NK-92 (cell line): ENCODE data around the gene CPT1A.

Experiments
- DNase-seq: peaks from one replicate; lab custom pipeline; 2025; ENCODE audit not compliant: unreplicated experiment; lab: John Stamatoyannopoulos, UW

The CPT1A gene

DNA sequence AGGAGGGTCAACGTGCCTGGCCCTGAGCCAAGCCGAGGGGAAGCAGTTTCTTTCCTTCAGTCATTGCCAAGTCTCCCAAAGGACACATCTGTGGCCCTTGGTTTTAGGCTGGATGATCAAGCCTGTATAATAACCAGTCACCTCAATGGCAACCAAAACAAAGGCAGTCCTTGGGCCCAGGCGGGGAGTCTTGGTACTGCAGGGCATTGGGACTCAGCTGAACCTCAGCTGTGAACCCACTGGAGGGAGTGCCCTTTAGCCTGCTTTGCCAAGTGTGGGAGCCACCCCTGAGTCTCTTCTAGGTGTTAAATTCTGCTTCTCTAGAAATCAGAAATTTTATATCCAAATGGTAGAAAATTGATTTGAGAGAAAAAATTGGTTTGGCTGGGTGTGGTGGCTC lies 36.9 kb downstream of the CPT1A start:
- no peak for DNase-seq

DNA sequence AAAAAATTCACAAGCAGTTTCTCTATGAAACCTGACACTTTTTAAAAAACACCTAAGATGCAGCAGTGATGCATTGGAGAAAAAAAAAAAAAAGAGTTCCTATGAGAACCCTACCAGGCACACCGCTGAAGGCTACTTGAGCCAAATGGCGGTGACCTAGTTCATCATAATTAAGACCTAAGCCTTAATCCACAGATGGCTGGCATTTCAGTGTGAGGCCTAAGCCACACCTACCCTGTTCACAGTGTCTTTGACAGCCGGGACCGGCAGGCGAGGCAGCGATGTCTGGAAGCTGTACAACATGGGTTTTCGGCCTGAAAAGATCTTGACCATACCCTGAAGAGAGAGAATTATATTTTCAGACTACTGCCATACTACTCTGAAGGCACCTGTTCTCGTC lies 38.0 kb downstream of the CPT1A start:
- DNase-seq, result no peak

DNA sequence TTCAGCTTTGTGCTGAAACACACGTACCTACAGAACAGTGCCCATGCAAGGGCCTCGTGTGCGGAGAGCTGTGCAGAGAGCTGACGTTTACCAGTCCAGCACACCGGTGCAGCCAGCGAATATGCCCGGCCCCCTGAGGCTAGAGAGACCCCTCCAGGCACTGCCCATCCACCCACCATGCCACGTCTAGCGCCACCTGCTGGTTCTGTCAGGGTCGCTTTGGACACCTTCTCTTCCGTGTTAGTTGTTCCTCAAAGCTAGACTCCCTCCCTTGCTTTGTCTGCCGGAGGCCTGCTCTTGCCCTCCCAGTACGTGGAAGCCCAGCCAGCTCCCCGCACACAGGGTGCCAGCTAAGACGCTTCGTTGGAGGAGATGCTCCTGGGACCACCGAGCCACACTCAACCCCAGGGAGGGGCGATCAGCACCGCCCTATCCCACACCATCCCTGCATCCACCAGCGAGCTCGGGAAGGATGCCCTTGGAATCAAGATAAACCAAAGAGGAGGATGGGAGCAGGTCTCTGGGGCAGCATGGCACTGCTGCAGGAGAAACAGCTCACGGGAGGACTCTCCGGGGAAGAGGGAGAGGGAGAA lies 43.4 kb downstream of the CPT1A start:
- DNase-seq, result no peak

DNA sequence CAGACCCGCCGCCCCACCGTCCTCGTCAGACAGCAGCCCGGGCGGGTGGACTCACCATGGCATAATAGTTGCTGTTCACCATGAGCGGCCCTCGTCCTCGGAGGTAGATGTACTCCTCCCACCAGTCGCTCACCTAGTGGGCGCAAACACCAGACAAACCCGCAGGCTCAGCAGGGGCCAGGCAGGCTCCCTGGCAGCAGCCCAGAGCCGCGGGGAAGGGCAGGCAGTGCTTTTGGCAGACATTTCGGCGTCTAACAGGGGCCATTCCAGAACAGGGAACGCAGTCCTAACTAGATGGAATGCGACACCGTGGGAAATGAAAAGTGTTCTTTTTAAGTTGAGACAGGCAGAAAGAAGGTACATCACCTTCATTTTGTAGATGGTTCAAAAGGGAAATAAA lies 44.9 kb downstream of the CPT1A start:
- no peak for DNase-seq

DNA sequence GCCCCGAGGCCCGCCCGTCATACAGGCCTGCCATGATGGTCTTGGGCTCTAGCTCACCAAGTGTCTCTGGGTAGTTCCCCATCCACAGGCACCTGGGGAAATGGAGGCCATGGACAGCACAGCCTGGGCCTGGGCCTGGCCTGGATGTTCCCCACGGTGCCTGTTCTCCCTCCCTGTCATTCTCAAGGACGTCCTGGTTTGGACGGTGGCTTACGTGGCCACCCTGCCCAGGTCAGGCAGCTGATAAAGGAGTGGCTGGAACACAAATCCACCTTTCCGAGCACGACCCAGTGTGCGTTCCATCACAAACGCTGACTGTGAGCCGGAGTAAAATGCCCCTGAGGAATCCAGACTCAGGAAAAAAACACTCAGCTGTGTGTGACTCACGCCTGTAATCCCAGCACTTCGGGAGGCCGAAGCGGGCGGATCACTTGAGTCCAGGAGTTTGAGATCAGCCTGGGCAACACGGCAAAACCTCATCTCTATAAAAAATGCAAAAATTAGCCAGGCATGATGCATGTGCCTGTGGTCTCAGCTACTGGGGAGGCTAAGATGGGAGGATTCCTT lies 49.2 kb downstream of the CPT1A start:
- DNase-seq, result no peak

DNA sequence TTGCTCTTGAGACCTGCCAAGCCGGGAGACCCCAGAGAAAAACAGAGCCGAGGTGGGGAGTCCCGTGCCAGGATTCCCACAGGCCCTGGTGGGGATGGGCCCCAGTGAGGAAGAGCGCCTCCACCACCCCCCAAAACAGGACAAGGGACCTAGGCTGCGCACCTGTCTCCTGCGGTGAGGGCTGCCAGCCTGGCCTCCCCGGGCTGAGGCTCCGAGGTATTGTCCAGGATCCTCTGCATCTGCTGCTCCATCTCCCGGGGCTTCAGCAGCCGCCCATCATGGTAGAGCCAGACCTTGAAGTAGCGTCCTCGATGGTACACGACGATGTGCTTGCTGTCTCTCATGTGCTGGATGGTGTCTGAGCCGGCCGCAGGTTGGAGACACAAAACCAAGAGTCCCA lies 57.1 kb downstream of the CPT1A start:
- DNase-seq, result no peak

DNA sequence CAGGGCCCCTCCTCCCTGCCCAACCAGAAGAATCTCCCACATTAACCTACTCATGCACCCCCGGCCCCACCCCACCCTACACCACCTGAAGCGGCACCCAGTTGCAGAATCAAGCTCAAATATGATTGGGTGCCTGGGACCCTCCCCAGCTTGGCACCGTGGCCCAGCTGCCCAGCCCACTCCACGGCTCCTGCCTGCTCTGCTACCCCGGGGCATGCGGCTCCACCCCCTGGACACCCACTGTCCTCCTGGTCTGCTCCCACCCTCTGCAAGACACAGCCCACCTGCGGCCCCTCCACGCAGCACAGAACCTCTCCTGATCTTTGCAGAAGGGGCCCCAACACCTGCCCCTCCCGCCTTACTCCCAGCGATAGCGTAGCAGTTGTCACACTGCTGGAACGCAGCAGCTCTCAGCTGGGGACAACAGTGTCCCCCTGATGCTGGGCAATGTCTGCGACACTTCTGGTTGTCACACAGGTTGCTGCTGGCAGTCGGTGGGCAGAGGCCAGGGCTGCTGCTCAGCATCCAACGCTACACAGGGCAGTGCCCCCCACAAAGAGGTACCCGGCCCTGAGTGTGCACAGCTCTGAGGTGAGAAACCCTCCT lies 58.4 kb downstream of the CPT1A start:
- DNase-seq, result no peak

DNA sequence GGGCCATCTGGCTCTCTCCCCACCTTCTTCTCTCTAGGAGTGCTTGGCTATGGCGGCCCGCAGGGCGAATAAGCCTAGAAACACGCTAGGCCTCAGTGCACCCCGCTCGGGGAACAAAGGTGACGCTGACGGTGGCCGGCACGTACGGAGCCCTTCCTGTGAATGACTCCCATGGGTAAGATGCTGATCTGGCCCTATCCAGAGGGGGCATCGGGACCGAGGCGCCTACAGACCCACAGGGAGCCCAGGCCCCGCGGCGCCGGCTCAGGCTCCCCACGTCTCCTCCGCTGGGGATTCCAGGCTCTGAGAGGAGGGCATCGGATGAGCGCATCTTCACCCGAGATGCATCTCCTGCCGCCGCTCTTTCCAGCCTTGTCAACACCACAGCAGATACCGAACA lies 59.0 kb downstream of the CPT1A start:
- no peak for DNase-seq

DNA sequence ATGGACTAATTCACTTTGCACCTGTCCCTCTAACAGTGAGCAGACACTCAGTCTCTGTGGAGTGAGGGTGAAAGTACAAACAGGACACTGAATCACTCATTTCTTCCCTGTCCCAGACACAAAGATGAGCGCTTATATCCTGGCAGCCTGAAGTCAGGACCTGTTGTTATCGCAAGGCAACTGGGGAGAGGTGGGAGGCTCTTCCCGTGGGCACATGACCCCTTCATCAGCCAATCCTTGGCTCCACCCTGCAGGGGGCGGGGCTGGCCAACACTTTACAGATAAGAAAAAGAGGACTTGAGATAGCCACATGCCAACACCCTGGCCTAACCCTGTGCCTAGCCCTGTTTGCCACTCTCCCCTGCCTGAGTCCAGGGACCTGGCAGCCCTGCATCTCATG lies 60.9 kb downstream of the CPT1A start:
- DNase-seq, result no peak

DNA sequence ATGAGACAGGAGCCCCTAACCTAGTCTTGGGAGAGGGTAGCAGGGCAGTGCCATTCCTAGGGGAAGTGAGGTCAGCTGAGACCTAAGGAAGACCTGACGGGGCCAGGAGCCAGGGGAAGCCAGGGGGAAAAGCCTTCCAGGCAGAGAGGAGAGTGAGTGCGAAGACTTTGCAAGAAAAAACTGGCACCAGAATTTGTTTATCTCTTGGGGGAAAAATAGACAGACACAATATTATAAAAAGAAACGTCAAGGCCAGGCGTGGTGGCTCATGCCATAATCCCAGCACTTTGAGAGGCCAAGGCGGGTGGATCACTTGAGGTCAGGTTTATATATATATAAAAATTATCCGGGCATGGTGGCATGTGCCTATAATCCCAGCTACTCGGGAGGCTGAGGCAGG lies 63.5 kb downstream of the CPT1A start:
- DNase-seq, result no peak

DNA sequence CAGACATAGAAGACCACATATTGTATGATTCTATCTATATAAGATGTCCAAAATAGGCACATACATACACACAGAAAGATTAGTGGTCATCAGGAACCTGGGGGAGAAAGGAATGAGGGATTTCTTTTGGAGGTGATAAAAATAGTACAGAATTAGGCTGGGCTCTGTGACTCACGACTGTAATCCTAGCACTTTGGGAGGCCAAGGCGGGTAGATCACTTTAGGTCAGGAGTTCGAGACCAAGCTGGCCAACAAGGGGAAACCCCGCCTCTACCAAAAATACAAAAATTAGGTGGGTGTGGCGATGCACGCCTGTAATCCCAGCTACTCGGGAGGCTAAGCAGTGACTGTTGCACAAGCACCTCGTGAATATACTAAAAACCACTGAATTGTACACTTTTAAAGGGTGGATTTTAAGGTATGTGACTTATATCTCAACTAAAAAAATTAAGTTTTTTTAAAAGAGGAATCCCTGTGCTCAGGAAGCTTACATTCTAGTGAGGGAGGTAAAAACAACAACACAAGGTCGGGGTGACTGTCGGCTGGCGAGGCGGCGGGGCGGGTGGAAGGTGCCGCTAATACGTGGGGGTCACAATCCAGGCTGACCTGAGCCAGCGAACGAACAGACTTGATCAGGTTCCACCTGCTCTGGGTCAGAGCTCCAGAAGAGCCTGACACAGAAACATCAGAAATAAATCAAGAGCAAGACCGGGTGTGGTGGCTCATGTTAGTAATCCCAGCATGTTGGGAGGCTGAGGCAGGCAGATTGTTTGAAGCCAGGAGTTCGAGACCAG lies 65.1 kb downstream of the CPT1A start:
- DNase-seq, result no peak

DNA sequence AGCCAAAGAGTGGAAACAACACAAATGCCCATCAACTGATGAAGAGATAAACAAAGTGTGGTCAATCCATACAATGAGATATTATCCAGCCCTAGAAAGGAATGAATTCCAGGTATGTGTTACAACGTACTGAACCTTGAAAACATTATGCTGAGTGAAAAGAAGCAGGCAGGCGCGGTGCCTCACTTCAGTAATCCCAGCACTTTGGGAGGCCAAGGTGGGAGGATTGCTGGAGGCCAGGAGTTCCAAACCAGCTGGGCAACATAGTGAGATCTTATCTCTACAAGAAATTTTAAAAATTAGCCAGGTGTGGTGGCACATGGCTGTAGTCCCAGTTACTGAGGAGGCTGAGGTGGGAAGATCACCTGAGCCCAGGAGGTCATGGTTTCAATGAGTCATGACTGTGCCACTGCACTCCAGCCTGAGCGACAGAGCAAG lies 65.7 kb downstream of the CPT1A start:
- no peak for DNase-seq

DNA sequence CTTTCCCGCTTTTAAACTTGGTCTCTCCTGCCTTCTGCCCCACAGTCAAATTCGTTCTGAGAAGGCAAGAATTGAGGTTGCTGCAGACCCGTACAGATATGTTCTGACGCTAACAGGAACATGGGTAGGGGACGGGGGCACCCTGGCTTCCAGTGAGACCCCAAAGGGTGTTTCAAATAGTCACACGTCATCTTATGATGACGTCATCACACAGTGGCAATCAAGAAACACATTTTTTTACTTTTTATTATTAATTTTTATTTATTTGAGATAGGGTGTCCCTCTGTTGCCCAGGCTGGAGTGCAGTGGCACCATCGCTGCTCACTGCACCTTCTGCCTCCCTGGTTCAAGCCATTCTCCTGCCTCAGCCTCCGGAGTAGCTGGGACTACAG lies 67.5 kb downstream of the CPT1A start:
- no peak for DNase-seq

DNA sequence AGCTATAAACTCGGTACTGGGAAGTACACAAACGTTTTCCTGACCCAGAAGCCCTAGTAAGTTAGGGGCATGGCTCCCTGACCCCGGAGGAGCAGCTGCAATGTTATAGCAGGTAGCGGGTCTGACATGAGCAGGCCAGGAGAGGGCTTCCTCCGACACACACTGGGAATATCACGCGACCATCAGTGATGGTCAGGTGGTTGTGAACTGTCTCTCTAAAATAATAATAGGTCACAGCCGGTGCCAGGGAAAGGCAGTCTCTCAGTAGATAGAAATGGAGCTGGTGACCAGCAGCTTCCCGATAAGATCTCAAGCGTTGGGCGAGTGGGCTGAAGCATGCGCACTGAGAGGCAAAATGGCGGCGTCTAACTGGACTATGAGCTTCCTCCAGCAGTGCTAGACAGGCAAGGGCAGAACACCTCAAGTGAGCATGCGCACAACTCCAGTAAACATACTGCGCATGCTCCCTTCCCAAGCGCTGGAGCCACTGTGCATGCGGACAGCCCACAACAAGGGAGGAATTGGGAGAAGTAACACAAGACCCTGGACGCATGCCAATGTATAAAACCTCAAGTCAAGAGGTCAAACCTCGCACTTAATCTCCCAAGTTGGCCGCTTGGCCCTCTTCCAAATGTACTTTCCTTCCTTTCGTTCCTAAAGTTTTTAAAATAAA lies 68.1 kb downstream of the CPT1A start:
- DNase-seq, result no peak

DNA sequence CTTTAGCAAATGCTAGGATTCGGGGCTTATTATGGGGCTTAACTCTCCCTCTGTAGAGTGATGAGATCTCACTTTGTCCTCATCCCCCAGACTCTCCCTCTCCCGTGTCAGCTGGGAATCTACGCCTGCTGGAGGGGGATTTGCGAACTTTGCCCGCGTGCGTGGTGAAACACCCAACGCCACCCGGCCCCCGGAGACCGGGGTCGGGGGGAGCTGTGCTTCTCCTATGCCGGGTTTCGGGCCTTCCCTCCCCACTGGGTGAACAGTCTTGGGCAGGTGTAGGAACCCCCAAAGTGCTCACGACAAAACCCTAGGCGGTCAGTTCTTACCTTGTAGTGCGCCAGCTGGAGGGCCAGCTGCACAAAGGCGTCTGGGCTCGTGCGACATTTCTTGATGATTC lies 68.8 kb downstream of the CPT1A start:
- DNase-seq, result no peak

DNA sequence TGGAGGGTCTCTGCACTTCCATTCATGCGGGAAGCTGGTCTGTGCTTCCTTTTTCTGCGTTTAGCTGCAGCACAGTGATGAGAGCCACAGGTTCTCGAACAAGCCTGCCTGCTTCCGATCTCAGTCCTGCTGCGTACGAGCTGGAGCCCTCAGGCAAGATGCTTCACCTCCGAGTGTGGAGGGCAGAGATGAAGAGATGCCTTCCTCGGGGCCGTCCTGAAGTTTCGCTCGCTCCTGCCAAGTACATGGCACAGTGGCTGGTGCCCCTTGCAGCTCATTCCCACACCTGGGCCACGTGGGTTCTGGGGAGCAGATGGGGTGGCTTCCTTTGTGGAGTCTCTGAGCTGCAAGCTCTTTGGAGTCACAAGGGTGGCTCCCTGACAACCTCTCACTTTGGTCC lies 70.9 kb downstream of the CPT1A start:
- DNase-seq, result no peak

DNA sequence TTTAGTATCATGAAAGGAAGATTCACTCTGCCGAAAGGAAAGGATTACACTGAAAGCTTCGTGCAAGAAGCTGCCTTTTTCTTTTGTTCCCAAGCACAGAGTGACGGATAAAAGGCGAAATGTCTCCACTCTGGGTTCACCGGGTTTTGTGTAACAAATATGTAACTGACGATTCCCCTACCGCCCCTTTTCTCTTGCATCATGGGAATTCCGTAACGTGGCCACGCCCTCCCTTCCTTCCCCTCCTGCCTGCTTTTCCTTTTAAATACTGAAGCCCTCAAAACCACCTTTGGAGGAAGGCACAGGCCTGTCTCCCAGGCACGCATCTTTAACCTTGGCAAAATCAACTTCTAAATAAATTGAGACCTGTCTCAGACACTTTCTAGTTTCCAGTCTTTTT lies 74.0 kb downstream of the CPT1A start:
- no peak for DNase-seq

DNA sequence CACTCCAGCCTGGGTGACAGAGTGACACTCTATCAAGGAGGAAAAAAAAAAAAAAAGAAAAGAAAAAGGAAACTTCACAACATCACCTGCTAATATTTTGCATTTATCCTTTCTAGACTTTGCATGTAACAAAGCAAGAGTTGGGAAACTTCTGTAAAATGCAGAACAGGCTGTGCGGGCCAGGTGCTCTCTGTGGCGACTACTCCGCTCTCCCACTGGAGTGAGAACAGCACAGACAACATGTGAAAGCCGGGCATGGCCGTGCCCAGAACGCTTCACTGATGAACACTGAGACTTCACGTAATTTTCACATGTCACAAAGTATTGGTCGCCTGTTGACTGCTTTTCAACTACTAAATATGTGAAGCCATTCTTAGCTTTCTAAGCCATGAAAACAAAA lies 74.9 kb downstream of the CPT1A start:
- no peak for DNase-seq

DNA sequence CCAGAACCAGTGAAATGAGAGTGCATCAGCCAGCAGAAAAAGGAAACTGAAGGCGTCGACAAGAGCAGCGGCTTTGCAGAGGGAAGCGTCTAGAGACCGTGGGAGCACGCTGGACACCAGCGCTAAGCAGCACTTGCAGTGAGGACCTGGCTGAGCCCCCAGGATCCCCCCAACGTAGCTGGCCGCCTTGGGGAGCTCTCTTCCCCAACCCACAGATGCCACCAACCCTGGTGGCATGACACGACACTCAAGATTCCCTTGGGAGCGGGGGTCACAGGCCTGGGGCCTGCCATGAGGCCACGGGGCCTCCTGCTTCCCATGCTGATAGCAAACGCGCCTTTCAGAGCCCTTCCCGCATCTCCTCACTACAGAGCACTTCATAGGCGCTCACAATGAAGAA lies 77.0 kb downstream of the CPT1A start:
- DNase-seq, result no peak

DNA sequence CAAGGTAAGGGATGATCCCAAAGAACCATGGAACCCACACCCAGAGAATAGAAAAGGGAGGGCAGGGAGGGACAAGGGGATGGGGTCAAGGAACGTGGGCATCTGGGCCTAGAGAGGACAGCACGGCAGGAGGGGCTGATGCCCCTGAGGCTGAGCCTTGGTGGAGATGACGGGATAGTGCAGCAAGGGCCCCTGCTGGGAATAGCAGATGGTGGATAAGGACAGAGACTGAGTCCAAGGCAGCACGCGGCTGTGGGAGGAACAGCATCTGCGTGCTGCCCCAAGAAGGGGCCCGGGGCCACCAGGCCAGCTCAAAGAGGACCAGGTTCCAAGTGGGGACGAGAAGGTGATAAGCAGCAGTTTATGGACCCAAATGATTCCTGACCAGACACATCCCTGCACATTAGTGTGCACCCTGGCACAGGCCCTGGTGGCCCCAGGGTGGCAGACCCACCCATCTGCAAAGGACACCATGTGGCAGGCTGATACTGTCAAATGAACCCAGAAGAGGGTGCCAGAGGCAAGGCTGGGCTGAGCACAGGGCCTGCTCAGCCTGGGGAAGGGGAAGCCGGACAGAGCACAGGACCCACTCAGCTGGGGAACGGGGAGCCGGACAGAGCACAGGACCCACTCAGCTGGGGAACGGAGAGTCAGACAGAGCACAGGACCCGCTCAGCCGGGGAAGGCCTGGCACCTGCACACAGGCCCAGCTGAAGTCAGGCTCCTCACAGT lies 77.6 kb downstream of the CPT1A start:
- no peak for DNase-seq

DNA sequence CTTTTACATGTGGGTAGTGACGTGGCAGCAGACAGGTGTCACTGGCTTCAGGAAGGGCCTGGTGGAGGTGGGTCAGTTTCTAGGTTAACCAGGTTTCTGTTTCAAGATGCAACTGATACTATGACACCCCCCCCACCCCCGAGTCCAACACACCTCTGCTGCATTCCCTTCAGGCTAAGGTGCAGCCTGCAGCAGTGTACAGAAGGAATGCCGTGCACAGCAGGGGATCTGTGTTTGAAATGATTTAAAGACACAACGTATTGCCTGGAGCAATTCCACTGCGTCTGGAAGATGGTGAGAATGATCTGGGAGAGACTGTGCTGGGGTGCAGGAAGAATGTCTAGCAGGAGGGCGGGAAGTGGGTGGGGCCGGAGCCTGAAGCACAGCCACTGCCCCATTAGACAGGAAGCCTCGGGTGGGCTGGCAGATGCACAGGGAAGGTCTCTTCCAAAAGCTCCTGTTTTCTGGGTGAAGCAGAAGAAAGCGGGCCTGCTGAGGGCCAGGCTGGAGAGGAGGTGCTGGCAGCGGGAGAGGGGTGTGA lies 78.5 kb downstream of the CPT1A start:
- DNase-seq, result no peak
